AG10803 (cell line): ENCODE measurements around the gene KCTD17.

Source experiments
- DNase-seq: peaks from one replicate; pipeline ENCODE4 v3.0.0; 2010; ENCODE audit warnings: low read depth
- H3K4me3 ChIP-seq: 2 replicates; pipeline ENCODE4 v1.5.1; 2011; ENCODE audit warnings: mild to moderate bottlenecking, low read length, control low read depth
- CTCF ChIP-seq: conservative IDR thresholded peaks from 2 replicates; pipeline ENCODE4 v1.5.1; 2011; ENCODE audit warnings: mild to moderate bottlenecking, low read length, control low read depth, inconsistent platforms

The KCTD17 gene

DNA sequence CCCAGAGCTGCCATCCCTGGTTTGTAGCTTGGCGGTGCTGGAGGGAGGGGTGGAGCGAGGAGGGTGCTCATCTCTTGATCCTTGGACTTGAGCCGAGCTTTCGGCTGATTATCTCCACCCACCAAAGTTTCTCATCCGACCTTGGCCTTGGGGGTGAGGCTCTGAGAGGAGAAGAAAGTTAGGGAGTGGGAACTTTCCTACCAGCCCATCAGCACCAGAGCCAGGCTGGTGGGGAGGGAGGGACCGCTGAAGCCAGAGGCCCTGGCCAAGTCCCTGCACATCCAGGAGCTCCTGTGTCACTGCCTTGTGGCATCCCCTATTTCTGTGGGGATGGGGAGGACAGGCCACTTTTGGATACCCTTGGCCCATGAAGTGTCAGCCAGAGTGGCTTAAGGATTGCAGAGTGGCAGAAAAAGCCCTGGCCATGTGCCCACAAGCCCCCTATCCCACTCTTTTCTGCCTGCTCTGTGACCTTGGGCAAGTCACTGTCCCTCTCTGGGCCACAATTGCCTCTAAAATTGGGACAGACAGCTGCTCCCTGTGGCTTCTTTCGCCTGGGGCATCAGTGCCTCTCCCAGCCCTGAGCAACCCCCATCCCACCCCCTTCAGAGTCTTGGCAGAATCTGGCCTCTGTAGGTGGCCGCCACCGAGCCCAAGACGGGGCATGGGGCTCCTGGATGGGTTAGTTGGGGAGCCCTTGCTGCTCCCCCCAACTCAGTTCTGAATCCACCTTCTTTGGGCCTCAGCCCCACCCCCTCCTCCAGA, 10.3 kb downstream of the KCTD17 start:
- no peak overlapping the region for H3K4me3 ChIP-seq
- no peak for DNase-seq
- no peak for TF ChIP-seq CTCF

GRCh38 chr22:37062376-37062675, 10.8 kb downstream of the KCTD17 start:
- H3K4me3 ChIP-seq = no peak overlapping the region
- DNase-seq = no peak
- TF ChIP-seq CTCF = no peak

DNA sequence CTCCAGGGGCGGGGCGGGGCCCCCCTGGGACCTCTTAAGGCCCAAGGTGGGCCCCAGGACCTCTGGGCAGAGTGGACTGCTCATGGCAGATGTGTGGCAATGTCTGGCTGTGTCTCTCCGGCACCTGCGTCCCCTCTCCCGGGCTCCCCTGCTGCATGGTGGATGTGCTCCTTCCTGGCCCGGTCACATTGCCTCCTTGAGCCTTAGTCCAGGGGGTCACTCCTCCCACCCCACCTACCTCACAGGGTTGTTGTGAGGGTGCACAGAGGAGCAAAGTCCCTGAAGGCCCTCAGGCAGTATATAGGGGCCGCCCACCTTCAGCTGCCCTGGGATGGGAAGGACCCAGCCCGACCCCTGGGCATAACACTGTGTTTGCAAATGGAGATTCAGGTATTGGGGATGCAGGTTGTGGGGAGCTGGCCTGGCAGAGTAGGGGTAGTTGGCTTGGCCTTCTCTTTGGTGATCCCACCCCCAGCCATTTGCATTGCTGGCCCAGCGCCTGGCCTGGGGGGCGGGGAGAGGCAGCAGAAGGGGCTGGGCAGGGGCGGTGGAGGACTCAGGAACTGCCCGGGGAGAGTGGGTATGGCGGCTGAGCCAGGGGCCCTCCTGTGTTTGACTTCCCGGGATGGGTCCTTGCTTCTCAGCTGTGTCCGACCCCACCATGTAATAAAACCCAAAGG, 11.3 kb downstream of the KCTD17 start:
- no peak for TF ChIP-seq CTCF
- no peak for DNase-seq

GRCh38 chr22:37063431-37064420, 12.2 kb downstream of the KCTD17 start:
- H3K4me3 ChIP-seq = no peak overlapping the region
- TF ChIP-seq CTCF = no peak
- no peak for DNase-seq

More for the DNA sequence above, 11.3 kb downstream of the KCTD17 start:
- no peak overlapping the region for H3K4me3 ChIP-seq

- H3K4me3 ChIP-seq = no peak overlapping the region
- DNase-seq = no peak
- no peak for TF ChIP-seq CTCF
Measured at GRCh38 chr22:37064553-37064952, 13.0 kb downstream of the KCTD17 start.

GRCh38 chr22:37065180-37065579, 13.6 kb downstream of the KCTD17 start:
- DNase-seq = no peak
- no peak for TF ChIP-seq CTCF
- no peak overlapping the region for H3K4me3 ChIP-seq
